Measurements from ENCODE around the gene CD46. TPM values are rescaled to one million over a fixed set of nuclear protein-coding genes. Genes with fewer than 3 reads are reported as not detected.
A peak's percentile ranks its signal among the peaks of the same experiment; 100 is the strongest.

Gene CD46
- total and polyA plus RNA-seq, 8 donors, result 208 to 342 (median 264) TPM

- TF ChIP-seq CTCF (IDR thresholded peaks at IDR 0.05), result no peak
- Histone ChIP-seq H3K27me3 (no peaks in the 10 kb centered on the region), H3K36me3 (peaks cover 0 to 3% of the 10 kb centered on the region in 2 donors), H3K9me3 (no peaks in the 10 kb centered on the region), H3K27ac (peak overlapping the region in 1 of 2 donors; percentile 20), H3K4me3 (no peak overlapping the region), H3K4me1 (peaks cover 0 to 80% of the 10 kb centered on the region in 2 donors)
- DNase-seq (no peak), ATAC-seq (peak; percentile 48)
- intact Hi-C loops (cut with DNase I), result no loop called here
Measured at GRCh38 chr1:207838156-207839082, 86.6 kb downstream of the CD46 start.

DNA sequence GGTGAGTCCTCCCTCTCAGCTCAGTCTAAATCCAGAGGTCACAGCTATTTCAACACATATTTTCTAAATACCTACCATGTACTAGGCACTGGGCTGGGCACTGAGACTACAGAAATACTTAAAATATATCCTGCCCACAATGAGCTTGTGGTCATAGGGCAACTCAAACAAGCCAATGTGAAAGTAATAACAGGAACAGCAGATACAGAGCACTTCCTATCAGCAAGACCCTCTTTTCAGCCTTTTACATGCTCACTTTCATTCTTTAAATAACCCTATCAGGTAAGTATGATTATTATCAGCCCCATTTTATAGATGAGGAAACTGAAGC lies 87.2 kb downstream of the CD46 start:
- TF ChIP-seq CTCF (IDR thresholded peaks at IDR 0.05), result no peak
- intact Hi-C loops (cut with DNase I), result no loop called here
- Histone ChIP-seq H3K27me3 (no peaks in the 10 kb centered on the region), H3K9me3 (no peaks in the 10 kb centered on the region), H3K4me1 (peaks cover 0 to 80% of the 10 kb centered on the region in 2 donors), H3K4me3 (no peak overlapping the region), H3K27ac (no peak overlapping the region), H3K36me3 (peaks cover 0 to 3% of the 10 kb centered on the region in 2 donors)
- ATAC-seq (no peak), DNase-seq (no peak)

GRCh38 chr1:207840380-207840779 lies 88.5 kb downstream of the CD46 start:
- DNase-seq (no peak), ATAC-seq (no peak)
- Histone ChIP-seq H3K4me3 (no peak overlapping the region), H3K4me1 (peaks cover 0 to 83% of the 10 kb centered on the region in 2 donors), H3K36me3 (peaks cover 0 to 3% of the 10 kb centered on the region in 2 donors), H3K27me3 (no peaks in the 10 kb centered on the region), H3K9me3 (no peaks in the 10 kb centered on the region), H3K27ac (no peak overlapping the region)
- no peak for TF ChIP-seq CTCF (IDR thresholded peaks at IDR 0.05)
- intact Hi-C loops (cut with DNase I), result no loop called here

- ATAC-seq (no peak), DNase-seq (no peak)
- peaks cover 0 to 77% of the 10 kb centered on the region in 2 donors for H3K4me1 ChIP-seq
- H3K27me3 ChIP-seq, result no peaks in the 10 kb centered on the region
- H3K27ac ChIP-seq, result no peak overlapping the region
- H3K36me3 ChIP-seq, result peaks cover 0 to 3% of the 10 kb centered on the region in 2 donors
- no peaks in the 10 kb centered on the region for H3K9me3 ChIP-seq
- intact Hi-C loops (cut with DNase I), result no loop called here
- no peak overlapping the region for H3K4me3 ChIP-seq
- no peak for TF ChIP-seq CTCF (IDR thresholded peaks at IDR 0.05)
Measured at GRCh38 chr1:207841293-207841692, 89.4 kb downstream of the CD46 start.

DNA sequence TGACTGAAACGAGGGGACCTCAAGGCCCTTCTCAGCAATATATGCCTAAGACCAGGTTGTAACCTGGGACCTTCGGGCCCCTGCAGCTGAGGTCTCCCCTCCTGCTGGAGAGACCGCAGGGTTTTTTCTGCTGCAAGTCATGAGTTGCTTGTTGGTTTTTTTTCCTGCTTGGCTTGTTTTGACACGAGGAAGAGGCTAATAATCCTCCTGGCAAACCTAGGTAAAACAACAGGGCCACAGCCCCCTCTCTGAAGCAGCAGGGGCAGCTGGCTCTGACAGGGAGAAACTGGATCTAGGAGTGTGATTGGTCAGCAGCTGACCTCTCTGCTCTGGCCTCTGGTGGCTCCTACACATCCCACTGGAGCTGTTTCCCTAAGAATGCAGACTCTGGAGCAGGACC lies 90.0 kb downstream of the CD46 start:
- Histone ChIP-seq H3K27ac (no peak overlapping the region), H3K9me3 (no peaks in the 10 kb centered on the region), H3K4me1 (peaks cover 0 to 71% of the 10 kb centered on the region in 2 donors), H3K27me3 (no peaks in the 10 kb centered on the region), H3K36me3 (peaks cover 0 to 3% of the 10 kb centered on the region in 2 donors), H3K4me3 (no peak overlapping the region)
- DNase-seq (no peak), ATAC-seq (no peak)
- intact Hi-C loops (cut with DNase I), result no loop called here
- TF ChIP-seq CTCF (IDR thresholded peaks at IDR 0.05), result no peak
